ENCODE data around the gene GSG1L.

Gene GSG1L

GRCh38 chr16:27776556-27777225, 286.8 kb downstream of the GSG1L start:
- no peak overlapping the region for H3K4me3 ChIP-seq (ENCODE audit: low read length)
- no peak for DNase-seq (ENCODE audit: low read depth)
- TF ChIP-seq CTCF (conservative IDR thresholded peaks at IDR 0.05; ENCODE audit: low read depth, low read length): no peak

- H3K4me3 ChIP-seq (ENCODE audit: low read length): no peak overlapping the region
- DNase-seq (ENCODE audit: low read depth): no peak
- no peak for TF ChIP-seq CTCF (conservative IDR thresholded peaks at IDR 0.05; ENCODE audit: low read depth, low read length)
These were observed 288.3 kb downstream of the GSG1L start for GRCh38 chr16:27775254-27775653.

DNA sequence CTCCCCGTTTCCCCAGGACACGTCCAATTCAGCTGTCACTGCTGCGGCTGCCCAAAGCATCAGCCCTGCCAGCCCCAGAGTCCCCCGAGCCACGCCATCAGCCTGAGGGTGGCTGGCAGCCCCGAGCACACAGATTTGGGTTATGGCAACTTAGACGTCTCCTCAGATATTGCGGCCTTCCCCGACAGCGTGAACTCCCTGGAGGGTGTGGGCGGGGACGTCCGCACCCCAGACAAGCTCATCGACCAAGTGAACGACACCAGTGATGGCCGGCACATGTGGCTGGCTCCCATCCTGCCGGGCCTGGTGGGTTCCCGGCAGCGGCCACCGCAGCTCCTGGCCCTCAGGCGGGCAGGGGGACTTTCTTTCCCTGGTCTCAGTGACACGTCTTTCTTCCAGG, 288.7 kb downstream of the GSG1L start:
- H3K4me3 ChIP-seq (ENCODE audit: low read length): no peak overlapping the region
- no peak for TF ChIP-seq CTCF (conservative IDR thresholded peaks at IDR 0.05; ENCODE audit: low read depth, low read length)
- no peak for DNase-seq (ENCODE audit: low read depth)

- H3K4me3 ChIP-seq (ENCODE audit: low read length): no peak overlapping the region
- no peak for DNase-seq (ENCODE audit: low read depth)
- TF ChIP-seq CTCF (conservative IDR thresholded peaks at IDR 0.05; ENCODE audit: low read depth, low read length): no peak
These were observed 290.2 kb downstream of the GSG1L start for GRCh38 chr16:27773344-27773743.

DNA sequence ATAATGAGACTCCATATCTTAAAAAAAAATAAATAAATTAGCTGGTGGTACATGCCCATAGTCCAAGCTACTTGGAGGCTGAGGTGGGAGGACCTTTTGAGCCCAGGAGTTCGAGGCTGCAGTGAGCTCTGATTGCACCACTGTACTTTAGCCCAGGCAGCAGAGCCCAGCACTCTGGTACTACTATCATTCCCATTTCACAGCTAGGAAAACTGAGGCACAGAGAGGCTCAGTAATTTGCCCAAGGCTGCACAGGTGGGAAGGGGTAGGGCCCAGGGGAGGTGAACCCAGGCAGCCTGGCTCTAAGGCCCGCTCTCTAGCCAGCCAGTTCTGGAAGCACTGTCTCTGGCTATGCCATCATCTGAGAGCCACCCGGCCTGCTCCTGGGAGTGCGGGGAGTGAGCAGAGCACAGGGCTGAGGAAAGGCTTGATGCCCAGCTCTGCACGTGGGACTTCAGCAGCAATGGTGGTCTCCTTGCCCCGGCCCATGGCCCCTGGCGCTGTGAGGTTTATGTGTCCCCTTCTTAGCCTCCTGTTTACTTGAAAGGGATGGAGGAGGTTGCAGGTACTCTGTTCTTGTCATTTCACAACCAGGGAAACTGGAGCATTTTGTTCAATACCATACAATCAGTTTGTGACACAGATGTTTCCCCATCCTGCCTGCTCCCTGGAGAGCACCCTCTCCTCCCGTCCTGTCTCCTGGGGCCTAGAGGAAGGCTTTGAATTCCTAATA, 291.3 kb downstream of the GSG1L start:
- H3K4me3 ChIP-seq (ENCODE audit: low read length): no peak overlapping the region
- no peak for DNase-seq (ENCODE audit: low read depth)
- no peak for TF ChIP-seq CTCF (conservative IDR thresholded peaks at IDR 0.05; ENCODE audit: low read depth, low read length)

- DNase-seq (ENCODE audit: low read depth): no peak
- no peak for TF ChIP-seq CTCF (conservative IDR thresholded peaks at IDR 0.05; ENCODE audit: low read depth, low read length)
- H3K4me3 ChIP-seq (ENCODE audit: low read length): no peak overlapping the region
These were observed 292.2 kb downstream of the GSG1L start for GRCh38 chr16:27771201-27771910.

Data from retinal pigment epithelial cell (primary cell).